ENCODE measurements around the gene MTF1.
"Not testable (repeated sequence)": the region's sequence is repeated elsewhere in the genome, so short reads cannot be mapped to it uniquely, and the experiment has no call there.

MTF1 gene

GRCh38 chr1:37792943-37793686 lies 66.3 kb downstream of the MTF1 start:
- DNase-seq (ENCODE audit: low read depth), result no peak

GRCh38 chr1:37782491-37782890 lies 76.9 kb downstream of the MTF1 start:
- DNase-seq (ENCODE audit: low read depth), result no peak

DNA sequence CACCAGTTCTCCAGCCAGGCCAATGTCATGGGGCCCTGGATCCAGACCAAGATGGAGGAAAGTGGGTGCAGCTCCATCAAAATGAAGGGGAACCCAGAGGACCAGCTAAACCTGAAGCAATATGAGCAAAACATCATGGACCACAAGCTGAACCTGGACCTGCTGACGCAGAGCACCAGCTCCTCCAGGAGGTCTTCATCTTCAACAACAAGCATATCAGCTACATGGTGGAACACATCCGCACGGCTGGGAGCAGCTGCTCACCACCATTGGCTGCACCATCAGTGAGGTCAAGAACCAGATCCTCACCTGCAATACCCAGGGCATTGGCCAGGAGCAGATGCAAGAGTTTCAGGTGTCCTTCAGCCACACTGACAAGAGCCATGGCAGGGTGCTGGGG lies 80.7 kb downstream of the MTF1 start:
- DNase-seq (ENCODE audit: low read depth), result no peak

GRCh38 chr1:37776946-37777516 lies 82.4 kb downstream of the MTF1 start:
- DNase-seq (ENCODE audit: low read depth), result no peak

DNA sequence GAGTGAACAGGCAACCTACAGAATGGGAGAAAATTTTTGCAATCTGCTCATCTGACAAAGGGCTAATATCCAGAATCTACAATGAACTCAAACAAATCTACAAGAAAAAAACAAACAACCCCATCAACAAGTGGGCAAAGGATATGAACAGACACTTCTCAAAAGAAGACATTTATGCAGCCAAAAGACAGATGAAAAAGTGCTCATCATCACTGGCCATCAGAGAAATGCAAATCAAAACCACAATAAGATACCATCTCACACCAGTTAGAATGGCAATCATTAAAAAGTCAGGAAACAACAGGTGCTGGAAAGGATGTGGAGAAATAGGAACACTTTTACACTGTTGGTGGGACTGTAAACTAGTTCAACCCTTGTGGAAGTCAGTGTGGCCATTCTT lies 88.0 kb downstream of the MTF1 start:
- not testable (repeated sequence) for DNase-seq (ENCODE audit: low read depth)

- no peak for DNase-seq (ENCODE audit: low read depth)
These were observed 91.9 kb downstream of the MTF1 start for GRCh38 chr1:37767488-37767887.

- DNase-seq (ENCODE audit: low read depth), result no peak
These were observed 93.3 kb downstream of the MTF1 start for GRCh38 chr1:37765916-37766664.

DNA sequence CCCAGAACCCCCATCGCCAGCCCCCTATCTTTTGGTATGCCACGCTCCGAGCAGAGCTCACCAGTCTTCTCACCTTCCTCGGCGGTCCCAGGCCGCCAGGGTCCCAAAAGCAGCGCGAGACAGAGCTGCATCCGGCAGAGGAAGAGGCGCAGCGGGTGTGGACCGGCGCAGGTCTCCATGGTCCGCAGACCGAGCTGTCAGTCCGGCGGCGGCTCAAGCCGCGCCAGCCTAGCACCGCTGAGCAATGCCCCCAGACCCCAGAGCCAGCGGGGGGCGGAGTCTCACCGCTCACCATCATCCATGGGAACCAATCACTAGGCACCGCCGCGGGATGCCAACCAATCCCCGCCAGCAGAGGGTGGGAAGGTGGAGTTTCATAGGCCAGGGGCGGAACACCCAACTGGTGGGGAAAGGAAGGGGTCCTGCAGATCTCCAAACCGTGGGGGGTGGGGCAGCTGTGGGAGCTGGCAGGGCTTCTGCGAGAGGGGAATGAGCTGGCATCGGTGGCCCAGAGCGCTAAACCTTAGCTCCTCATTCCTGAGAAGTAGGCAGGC lies 94.4 kb downstream of the MTF1 start, which contains the start of gene EPHA10:
Gene EPHA10 (minus strand): TSS at position 233 of the 554 bp plus-strand sequence. CDS start 54 bp downstream, at position 179.
- no peak for DNase-seq (ENCODE audit: low read depth)

DNA sequence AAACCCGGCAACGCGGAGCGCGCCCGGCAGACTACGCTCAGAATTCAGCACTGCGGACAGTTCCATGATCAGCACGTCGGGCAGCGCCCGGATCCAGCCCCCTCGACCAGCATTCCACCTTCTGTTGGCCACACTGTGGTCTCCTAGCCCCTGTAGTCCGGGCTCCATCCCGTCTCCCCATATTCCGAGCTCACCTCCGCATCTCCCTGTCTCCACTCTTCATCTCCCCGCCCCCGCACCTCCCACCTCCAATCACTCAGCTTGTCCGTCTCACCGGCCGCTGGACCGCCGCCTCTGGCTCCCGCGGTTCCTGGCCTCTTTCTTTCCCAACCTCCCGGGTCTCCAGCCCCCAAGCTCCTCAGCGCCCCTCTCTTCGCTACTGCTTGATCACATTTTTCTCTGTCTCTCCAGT lies 95.0 kb downstream of the MTF1 start:
- DNase-seq (ENCODE audit: low read depth), result no peak

DNA sequence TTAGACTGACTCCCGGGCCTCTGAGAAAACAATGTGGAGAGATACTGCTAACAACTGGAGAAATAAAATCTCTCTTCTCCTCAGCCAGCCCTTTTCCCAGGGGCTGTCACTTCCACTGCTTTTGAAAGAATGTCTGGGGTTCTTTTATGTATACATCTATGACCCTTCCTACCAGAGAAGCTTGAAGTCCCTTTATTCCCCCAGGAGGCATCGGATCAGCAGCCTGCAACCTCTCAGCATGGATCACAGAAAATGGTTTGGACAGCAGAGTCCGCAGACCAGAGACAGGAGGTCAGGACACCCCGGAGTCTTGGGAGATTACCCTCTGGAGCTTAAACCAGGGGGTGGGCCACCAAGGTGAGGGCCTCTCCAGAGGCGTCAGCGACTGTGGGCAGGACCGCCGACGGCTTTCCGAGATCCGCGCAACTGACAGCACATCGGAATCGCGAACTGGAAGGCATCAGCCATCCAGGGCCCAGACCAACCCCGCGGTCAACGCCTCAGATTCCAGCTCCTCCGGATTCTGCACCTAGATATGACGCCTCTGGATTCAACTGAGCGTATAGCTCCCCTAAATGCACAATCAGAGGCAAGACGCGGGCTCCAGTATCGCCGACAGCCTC lies 95.5 kb downstream of the MTF1 start:
- no peak for DNase-seq (ENCODE audit: low read depth)

- no peak for DNase-seq (ENCODE audit: low read depth)
These were observed 96.9 kb downstream of the MTF1 start for GRCh38 chr1:37762516-37762915.

DNA sequence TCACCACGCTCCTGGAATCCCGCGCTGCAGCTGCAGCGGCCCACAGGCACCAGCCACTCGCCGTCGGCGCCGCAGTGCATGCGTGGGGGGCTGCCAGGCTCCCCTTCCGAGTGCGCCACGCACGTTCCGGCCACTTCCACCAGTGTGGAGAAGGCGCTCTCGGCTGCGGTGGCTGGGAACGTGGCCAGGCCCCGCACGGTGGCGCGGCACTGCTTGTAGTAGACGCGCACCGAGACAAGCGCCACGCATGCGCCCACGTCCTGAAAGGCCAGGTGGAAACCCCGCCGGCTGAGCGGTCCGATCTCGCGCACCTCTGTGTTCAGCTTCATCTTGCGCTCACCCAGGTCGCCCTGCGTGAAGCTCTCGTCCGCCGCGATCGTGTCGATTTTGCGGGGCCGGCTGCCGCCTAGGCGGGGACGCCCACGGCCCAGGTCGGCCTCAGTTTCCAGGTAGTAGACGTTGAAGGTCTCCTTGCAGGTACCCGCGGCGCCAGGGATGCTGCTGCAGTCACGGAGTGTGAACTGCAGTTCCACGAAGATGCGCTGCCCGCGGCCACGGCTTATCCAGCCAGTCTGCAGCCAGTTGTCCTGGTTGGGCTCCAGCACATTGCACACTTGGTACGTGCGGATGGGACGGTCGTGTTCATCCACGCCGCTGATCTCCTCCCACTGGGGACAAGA lies 97.8 kb downstream of the MTF1 start:
- no peak for DNase-seq (ENCODE audit: low read depth)
